Ovary (tissue), 3 donors: ENCODE results near the gene FZD7.

Experiments used
- CTCF ChIP-seq, 3 donors: fragments of 450-650 bp in 2 of 3; fragments of 200-600 bp in 1 of 3; IDR thresholded peaks; one replicate each; pipeline versions ENCODE4 v1.5.1 to v1.8.0; 2016 to 2022; ENCODE audit warnings: antibody characterized with exemption in 3 of 3, mild to moderate bottlenecking in 1 of 3
- POLR2A ChIP-seq: fragments of 450-650 bp; IDR thresholded peaks from one replicate; pipeline ENCODE4 v1.6.1; 2017; ENCODE audit warnings: antibody characterized with exemption, mild to moderate bottlenecking, moderate library complexity
- donor health status: DM: no; HTN: no; CAD: no.

DNA sequence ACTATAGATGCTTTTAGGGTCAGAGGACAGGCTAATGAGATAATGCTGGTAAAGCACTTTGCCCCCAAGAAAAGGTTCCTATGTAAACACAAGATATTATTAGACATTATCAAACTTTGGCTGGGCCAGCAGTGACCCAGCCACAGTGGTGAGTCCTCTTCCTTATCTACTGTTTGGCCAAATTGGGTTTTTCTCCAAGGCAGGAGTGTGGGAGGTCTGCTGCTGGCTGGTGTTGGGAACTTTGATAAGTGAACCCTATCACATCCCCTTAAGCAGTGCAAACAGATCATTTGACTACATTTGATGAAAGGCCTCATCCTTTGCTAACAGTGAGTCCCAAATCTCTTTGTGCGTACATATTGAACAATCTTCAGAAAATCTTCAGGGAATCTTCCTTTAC lies 16.2 kb downstream of the FZD7 start:
- TF ChIP-seq CTCF (IDR thresholded peaks at IDR 0.05) (no peak), POLR2A (no peak)
